Peyer's patch (tissue), 4 donors: ENCODE results near the gene APOL4.
A peak's percentile ranks its signal among the peaks of the same experiment; 100 is the strongest.

Experiments
- POLR2A ChIP-seq, 2 donors: fragments of 450-650 bp; IDR thresholded peaks; one replicate each; pipeline ENCODE4 v1.5.1; 2017; ENCODE audit warnings: antibody characterized with exemption in 2 of 2, mild to moderate bottlenecking in 2 of 2, moderate library complexity in 2 of 2
- TF ChIP-seq, protein P1 (sequence below), 6 experiments: fragments of 450-650 bp in 4 of 6; fragments of 200-600 bp in 2 of 6; sonication (generic) in 1 of 6; IDR thresholded peaks; one replicate each; pipeline ENCODE4 v1.5.1; 2017 to 2019; ENCODE audit warnings: antibody characterized with exemption in 6 of 6, mild to moderate bottlenecking in 3 of 6, moderate library complexity in 1 of 6

DNA sequence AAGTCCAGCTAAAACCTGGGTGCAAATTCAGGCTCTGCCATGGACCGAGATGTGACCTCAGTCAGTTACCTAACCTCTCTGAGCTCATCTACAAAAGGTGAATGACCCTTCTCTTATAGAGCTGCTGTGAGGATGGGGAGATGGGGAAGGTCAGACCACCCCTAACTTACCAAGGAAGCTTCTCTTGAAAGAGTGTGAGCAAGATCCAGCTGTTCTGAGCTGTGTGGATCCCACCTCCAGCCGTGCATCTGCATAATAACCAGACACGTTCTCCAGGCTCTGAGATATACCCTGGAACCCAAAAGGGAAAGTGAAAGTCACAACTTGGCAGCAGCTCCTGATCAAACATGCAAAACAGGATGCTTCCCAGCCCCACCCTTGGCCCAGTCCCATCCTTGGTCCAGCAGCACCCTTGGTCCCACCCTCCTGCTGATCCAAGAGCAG, 41.1 kb downstream of the APOL4 start, which contains the start of gene APOL3:
- TF ChIP-seq, protein P1, sequence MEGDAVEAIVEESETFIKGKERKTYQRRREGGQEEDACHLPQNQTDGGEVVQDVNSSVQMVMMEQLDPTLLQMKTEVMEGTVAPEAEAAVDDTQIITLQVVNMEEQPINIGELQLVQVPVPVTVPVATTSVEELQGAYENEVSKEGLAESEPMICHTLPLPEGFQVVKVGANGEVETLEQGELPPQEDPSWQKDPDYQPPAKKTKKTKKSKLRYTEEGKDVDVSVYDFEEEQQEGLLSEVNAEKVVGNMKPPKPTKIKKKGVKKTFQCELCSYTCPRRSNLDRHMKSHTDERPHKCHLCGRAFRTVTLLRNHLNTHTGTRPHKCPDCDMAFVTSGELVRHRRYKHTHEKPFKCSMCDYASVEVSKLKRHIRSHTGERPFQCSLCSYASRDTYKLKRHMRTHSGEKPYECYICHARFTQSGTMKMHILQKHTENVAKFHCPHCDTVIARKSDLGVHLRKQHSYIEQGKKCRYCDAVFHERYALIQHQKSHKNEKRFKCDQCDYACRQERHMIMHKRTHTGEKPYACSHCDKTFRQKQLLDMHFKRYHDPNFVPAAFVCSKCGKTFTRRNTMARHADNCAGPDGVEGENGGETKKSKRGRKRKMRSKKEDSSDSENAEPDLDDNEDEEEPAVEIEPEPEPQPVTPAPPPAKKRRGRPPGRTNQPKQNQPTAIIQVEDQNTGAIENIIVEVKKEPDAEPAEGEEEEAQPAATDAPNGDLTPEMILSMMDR (IDR thresholded peaks at IDR 0.05): no peak
- peak; percentile 54 to 55 for TF ChIP-seq POLR2A (IDR thresholded peaks at IDR 0.05)
